ENCODE data around the gene NCAM1. TPM values are rescaled to one million over a fixed set of nuclear protein-coding genes. Genes with fewer than 3 reads are reported as not detected.

NCAM1 gene
- total RNA-seq, 1 experiment from 2014 or later, result 3.7 TPM

DNA sequence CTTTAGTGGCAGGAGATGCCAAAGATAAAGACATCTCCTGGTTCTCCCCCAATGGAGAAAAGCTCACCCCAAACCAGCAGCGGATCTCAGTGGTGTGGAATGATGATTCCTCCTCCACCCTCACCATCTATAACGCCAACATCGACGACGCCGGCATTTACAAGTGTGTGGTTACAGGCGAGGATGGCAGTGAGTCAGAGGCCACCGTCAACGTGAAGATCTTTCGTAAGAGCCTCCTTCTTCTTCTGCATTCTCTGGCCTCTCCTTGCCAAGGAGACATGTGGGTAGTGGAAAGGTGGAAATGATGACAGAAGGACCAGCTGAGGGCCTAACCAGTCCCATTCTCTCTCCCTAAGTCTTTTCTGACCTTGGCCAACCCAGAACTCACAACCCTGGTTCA, 243.1 kb downstream of the NCAM1 start:
- H3K27ac Mint-ChIP-seq (ENCODE audit: unreplicated experiment), result no peak overlapping the region
- peaks cover 50% of the 10 kb centered on the region for H3K27me3 Mint-ChIP-seq (ENCODE audit: unreplicated experiment)
- CTCF ChIA-PET, result no interaction called here
- TF ChIP-seq, protein P1, sequence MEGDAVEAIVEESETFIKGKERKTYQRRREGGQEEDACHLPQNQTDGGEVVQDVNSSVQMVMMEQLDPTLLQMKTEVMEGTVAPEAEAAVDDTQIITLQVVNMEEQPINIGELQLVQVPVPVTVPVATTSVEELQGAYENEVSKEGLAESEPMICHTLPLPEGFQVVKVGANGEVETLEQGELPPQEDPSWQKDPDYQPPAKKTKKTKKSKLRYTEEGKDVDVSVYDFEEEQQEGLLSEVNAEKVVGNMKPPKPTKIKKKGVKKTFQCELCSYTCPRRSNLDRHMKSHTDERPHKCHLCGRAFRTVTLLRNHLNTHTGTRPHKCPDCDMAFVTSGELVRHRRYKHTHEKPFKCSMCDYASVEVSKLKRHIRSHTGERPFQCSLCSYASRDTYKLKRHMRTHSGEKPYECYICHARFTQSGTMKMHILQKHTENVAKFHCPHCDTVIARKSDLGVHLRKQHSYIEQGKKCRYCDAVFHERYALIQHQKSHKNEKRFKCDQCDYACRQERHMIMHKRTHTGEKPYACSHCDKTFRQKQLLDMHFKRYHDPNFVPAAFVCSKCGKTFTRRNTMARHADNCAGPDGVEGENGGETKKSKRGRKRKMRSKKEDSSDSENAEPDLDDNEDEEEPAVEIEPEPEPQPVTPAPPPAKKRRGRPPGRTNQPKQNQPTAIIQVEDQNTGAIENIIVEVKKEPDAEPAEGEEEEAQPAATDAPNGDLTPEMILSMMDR (IDR thresholded peaks at IDR 0.05; ENCODE audit: unreplicated experiment), result no peak
- peaks cover 5% of the 10 kb centered on the region for H3K9me3 Mint-ChIP-seq (ENCODE audit: low read depth, unreplicated experiment)
- H3K4me1 Mint-ChIP-seq (ENCODE audit: low read depth, unreplicated experiment), result peaks cover 12% of the 10 kb centered on the region
- no peak for DNase-seq
- intact Hi-C loops (cut with micrococcal nuclease; ENCODE audit: unreplicated experiment), result no loop called here
- H3K4me3 Mint-ChIP-seq (ENCODE audit: low read depth, unreplicated experiment), result no peak overlapping the region
- no peaks in the 10 kb centered on the region for H3K36me3 Mint-ChIP-seq (ENCODE audit: insufficient read depth, unreplicated experiment)
- no TSS peak for BruUV-seq (replicated peaks)

DNA sequence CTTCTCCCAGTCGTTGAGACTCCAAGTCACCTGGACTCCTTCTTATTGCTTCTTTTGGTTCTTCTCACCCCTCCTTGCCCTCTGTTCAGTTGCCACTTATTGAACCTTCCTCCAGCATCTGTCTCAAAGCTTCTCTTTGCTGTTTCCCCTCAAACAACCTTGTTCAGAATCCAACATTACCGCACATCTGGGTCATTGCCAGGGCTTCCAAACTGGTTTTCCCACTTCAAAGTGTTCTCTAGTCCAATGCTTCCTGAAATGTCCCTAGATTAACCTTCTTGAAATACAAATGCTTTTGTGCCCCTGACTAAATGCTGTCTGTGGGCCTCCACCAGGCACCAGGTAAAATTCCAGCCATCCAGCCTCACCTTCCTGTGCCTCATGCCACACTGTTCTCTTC, 252.3 kb downstream of the NCAM1 start:
- no peaks in the 10 kb centered on the region for H3K36me3 Mint-ChIP-seq (ENCODE audit: insufficient read depth, unreplicated experiment)
- no TSS peak for BruUV-seq (replicated peaks)
- TF ChIP-seq, protein P1 (IDR thresholded peaks at IDR 0.05; ENCODE audit: unreplicated experiment), result no peak

DNA sequence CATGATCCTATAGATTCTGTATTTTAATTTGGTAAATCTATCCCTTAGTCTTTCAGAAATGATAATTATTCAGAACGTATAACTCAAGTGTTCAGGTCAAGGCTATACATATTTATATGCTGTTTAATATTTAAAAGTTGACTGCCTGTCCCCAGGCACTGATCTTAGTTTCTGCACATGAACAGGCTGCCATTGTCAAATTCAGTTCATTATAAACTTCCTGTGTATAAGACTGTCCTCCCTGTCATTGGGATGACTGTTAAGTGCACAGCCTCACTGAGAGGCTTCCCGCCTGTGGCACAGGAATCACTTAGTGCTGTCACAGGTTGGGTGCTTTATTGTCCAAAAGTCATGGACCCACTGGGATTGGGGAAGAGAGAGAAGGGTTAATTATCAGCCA, 261.0 kb downstream of the NCAM1 start:
- no TSS peak for BruUV-seq (replicated peaks)
- no peaks in the 10 kb centered on the region for H3K4me1 Mint-ChIP-seq (ENCODE audit: low read depth, unreplicated experiment)
- no peak for DNase-seq
- peaks cover 19% of the 10 kb centered on the region for H3K27me3 Mint-ChIP-seq (ENCODE audit: unreplicated experiment)
- CTCF ChIA-PET, result no interaction called here
- TF ChIP-seq, protein P1 (IDR thresholded peaks at IDR 0.05; ENCODE audit: unreplicated experiment), result no peak
- H3K4me3 Mint-ChIP-seq (ENCODE audit: low read depth, unreplicated experiment), result no peak overlapping the region
- no peaks in the 10 kb centered on the region for H3K36me3 Mint-ChIP-seq (ENCODE audit: insufficient read depth, unreplicated experiment)
- no peaks in the 10 kb centered on the region for H3K9me3 Mint-ChIP-seq (ENCODE audit: low read depth, unreplicated experiment)
- intact Hi-C loops (cut with micrococcal nuclease; ENCODE audit: unreplicated experiment), result no loop called here
- H3K27ac Mint-ChIP-seq (ENCODE audit: unreplicated experiment), result no peak overlapping the region

More for the DNA sequence above, 252.3 kb downstream of the NCAM1 start:
- H3K4me3 Mint-ChIP-seq (ENCODE audit: low read depth, unreplicated experiment), result no peak overlapping the region
- peaks cover 1% of the 10 kb centered on the region for H3K9me3 Mint-ChIP-seq (ENCODE audit: low read depth, unreplicated experiment)
- DNase-seq, result no peak
- CTCF ChIA-PET, result no interaction called here
- H3K27ac Mint-ChIP-seq (ENCODE audit: unreplicated experiment), result no peak overlapping the region
- H3K4me1 Mint-ChIP-seq (ENCODE audit: low read depth, unreplicated experiment), result no peaks in the 10 kb centered on the region
- intact Hi-C loops (cut with micrococcal nuclease; ENCODE audit: unreplicated experiment), result no loop called here
- H3K27me3 Mint-ChIP-seq (ENCODE audit: unreplicated experiment), result peaks cover 53% of the 10 kb centered on the region

DNA sequence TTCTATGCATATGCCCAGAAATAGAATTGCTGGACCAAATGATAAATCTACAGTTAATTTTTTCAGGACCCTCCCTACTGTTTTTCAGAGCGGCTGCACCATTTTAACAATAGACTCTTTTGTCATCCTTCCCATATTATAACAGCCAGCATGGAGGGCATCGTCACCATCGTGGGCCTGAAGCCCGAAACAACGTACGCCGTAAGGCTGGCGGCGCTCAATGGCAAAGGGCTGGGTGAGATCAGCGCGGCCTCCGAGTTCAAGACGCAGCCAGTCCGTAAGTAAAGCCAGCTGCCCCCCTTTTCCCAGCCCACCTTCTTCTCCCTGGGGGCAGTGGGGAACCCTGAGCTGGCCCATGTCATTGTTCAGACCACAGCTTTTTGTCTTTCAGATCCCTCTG, 273.7 kb downstream of the NCAM1 start:
- no peak overlapping the region for H3K27ac Mint-ChIP-seq (ENCODE audit: unreplicated experiment)
- intact Hi-C loops (cut with micrococcal nuclease; ENCODE audit: unreplicated experiment), result no loop called here
- H3K4me1 Mint-ChIP-seq (ENCODE audit: low read depth, unreplicated experiment), result no peaks in the 10 kb centered on the region
- CTCF ChIA-PET, result no interaction called here
- no peaks in the 10 kb centered on the region for H3K36me3 Mint-ChIP-seq (ENCODE audit: insufficient read depth, unreplicated experiment)
- H3K27me3 Mint-ChIP-seq (ENCODE audit: unreplicated experiment), result peaks cover 65% of the 10 kb centered on the region
- DNase-seq, result no peak
- H3K9me3 Mint-ChIP-seq (ENCODE audit: low read depth, unreplicated experiment), result no peaks in the 10 kb centered on the region
- no TSS peak for BruUV-seq (replicated peaks)
- H3K4me3 Mint-ChIP-seq (ENCODE audit: low read depth, unreplicated experiment), result no peak overlapping the region
- TF ChIP-seq, protein P1 (IDR thresholded peaks at IDR 0.05; ENCODE audit: unreplicated experiment), result no peak

Data from Calu3 (cell line).